Stimulated activated CD4-positive, alpha-beta T cell treated with anti-CD3 and anti-CD28 coated beads, Interleukin-15, amount 100 ng/mL, for 1 hour (primary cell): ENCODE results near the gene ZNF462.
"Not testable (repeated sequence)": the region's sequence is repeated elsewhere in the genome, so short reads cannot be mapped to it uniquely, and the experiment has no call there.

ENCODE experiments used
- DNase-seq, 2 donors: peaks; one replicate each; pipeline ENCODE4 v3.0.0-alpha.2; 2020; ENCODE audit warnings: low read depth in 1 of 2, low spot score in 1 of 2

Gene ZNF462

DNA sequence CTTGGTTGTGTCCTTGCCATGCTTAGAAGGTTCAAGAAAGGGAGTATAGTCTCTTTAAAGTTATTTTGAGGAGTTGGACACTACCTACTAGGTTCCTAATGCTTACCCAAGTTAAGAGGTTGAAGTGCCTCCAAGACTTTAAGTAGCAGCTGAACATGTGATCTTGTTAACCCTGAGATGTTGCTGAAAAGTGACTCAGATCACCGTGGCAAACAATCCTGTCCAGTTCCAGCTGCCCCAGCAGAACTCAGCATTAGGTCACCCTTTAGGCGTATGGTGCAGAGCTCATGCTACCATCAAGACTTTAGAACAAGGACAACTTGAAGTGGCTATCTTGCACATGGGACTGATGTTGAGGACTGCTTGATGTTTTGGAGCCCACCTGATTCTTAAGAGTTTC lies 22.5 kb downstream of the ZNF462 start:
- DNase-seq = no peak

DNA sequence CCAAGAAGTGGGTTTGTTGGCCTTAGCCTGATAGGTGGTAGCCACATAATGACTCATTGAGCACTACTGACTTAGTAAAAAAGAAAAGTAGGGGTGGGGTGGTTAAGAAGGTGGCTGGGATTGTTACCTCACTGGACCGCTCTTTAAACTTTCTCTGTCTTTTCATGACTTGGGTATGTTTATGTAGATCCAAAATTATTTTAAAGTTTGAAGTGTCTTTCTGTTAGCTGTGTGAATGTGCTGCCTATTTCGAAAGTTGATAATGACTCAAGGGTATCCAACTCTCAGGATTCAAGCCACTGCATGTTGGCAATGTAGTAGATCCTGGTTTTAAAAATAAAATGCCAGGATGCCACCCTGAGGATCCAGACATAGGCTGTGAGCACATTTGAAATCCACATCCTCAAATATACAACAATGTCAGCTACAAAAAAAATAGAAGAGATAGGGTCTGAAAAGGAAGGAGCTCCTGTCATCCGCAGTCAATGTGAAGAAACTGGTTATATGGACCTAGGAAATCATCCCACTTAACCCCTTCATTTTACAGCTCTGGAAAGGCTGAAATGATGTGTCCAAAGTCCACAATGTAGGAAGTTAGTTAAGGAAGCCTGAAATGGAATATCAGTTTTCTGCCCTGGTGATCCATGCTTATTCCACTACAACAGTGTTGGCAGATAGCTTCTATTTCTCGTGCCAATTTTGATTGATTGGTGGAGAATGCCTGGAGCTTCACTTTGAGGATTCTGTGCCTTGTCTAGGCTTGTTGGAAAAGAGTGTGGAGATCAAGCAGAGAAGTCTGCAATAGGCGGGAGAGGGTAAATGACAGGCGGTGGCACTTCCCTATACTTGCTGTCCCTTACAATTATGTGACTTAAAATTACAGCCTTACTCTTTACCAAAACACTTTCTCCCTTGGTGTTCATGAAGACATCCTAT lies 23.4 kb downstream of the ZNF462 start:
- no peak for DNase-seq

DNA sequence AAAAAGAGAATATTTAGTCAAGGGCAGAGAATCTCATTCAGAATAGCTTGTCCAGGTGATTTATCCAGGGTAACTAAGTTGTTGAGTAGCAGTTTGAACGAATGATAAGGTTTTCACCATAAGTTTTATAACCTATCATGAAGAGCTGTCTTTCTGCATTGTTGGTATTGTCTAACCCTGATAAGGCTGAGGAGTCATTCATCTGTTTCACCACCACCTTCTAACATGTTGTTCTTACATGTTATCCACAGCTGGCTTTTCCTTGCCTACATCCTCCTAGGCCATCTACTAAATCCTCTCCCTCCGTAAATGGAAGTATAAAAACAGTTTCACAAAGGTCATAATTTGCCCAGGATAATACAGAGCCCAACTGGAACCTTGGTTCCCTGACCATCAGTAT lies 24.1 kb downstream of the ZNF462 start:
- no peak for DNase-seq

DNA sequence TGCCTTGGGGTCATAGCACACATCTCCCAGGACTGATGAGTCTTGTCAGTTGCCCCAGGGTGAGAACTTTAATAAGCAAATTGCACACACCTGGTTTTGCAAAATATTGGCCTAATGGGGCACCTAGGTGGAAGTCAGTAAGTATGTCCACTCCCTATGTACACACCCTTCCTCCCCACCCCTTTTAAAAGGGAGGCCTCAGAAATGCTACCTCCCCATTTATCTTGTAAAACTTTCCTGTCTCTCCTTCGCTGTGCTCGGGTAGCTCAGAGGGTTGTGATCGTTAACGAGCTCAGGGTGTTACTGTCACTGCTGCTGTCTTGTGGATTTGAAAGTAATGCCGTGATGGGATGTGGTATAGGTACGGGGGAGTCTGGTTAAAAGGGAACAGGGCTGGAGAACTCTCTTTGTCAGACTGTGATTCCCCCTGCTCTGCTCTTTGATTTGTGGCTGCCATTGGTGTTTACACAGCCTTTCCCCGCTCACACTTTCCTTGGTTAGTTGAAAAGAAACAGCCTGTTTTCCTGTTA lies 26.2 kb downstream of the ZNF462 start:
- DNase-seq = no peak

DNA sequence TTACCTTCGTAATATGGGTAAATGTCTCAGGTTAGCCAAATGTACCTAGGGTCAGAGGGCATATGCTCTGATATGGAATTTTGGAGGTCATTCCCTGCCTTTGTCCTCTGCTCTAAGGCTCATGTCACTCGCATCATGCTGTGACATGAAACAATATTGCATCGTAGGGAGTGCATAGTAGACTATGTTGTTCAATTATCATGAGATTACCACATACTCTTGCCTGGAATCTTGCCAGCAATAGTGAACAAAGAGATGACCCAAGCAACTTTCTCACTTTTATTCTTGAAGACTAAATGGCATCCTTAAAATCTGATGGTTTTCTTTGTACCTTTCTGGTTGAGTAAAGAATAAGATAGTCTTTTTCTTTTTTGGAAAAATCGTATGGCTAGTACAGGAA lies 27.6 kb downstream of the ZNF462 start:
- no peak for DNase-seq

DNA sequence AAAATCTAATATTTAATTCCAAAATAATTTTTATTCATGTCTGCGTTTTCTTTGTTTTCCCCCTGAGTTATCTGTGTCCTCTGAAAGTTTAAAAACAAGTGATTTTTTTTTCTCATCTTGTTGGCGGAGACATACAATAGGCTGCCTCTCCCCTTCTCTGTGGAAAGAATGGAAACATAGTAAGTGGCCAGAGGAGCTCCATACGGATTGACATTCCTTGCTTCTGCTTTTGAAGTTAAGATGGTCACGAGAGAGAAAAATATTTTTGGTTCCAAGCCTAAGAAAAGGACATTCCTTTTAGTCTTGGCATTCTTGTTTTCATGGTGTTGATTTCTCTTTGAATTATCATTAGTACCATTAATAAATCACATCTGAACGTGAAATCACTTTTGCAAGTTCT lies 28.3 kb downstream of the ZNF462 start:
- no peak for DNase-seq

DNA sequence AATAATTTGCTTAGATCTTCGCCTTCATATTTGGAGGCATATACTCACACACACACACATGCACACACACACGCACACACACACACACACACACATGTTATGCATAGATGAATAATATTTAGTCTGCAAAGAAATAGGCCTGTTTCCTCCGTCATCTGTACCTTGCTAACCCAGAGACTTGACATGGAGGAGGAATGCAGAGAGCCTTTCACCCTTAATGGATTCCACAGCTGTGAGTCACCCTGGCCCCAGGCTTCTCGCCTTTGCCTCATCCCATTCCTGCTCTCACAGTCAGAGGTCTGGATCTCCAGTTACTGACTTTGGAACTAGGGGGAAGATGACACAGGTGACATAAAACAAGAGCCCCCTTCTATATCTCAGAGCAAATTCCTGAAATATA lies 29.7 kb downstream of the ZNF462 start:
- DNase-seq = no peak

DNA sequence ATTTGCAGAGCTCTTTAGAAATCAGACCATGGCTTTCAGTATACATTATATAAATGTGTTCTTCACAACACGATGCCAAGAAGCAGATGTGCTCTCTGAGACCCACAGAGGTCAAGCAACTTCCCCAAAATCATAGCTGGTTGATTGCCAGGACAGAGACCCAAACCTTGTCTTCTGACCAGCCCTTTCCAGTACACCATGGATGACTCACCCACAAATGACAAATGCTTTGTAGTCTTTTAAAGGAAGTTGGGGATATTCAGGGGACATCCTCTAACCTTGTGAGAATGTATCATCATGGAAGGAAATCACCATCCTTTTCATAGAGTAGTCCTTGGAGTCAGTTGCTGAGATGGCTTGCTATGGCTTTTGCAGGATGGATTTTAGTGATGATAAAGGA lies 30.1 kb downstream of the ZNF462 start:
- no peak for DNase-seq

DNA sequence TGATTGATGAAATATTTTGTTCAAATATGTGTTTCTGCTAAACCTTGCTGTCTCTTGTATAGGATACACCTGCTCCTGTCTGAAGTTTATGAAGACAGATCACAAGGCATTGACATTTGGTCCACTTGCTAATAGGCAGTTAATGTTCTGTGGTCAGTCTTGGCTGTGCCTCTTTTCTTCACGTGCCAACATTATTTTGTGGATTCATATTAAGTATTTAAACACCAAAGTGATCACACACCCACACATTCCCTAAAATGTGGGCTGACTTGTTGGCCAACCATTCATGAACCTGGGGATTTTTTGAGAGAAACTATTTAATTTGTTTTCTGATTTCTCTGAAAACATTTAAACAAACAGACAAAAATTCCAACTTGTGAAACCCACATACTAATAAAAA lies 33.7 kb downstream of the ZNF462 start:
- no peak for DNase-seq

DNA sequence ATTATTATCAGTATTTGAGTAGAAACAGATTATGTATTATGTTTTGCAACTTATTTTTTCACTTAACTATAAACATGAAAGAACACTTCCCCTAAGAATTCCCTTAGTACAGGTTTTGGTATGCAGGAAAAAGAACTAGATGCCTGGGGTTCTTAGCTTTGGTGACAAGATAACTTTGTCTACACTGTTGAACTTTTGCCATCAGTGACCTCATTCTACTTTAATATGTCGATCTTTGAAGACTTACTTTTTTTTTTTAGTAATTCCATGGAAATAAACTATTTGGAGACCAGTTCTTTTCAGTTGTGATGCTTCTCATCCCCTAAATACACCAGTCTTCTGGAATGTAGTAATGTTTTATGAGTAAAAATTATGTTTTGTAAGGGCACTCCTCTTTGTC lies 34.3 kb downstream of the ZNF462 start:
- DNase-seq = no peak

DNA sequence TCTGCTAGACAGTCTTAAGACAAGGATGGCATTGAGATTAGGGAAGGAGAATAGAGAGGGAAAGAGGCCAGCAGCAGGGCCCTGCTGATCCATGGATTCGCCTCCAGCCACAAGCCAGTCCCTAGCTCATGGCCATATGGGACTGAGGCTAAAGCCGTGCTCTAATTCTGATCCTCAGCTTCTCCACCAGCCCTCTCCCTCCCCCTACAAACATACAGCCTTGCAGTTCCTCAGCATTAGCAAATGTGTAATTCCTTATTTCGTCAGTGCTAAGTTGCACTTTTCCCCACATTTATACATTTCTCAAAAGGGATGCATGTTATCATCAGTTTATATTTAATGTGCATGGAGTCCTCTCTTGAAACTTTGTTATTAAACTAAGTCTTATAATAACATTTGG lies 34.8 kb downstream of the ZNF462 start:
- no peak for DNase-seq

DNA sequence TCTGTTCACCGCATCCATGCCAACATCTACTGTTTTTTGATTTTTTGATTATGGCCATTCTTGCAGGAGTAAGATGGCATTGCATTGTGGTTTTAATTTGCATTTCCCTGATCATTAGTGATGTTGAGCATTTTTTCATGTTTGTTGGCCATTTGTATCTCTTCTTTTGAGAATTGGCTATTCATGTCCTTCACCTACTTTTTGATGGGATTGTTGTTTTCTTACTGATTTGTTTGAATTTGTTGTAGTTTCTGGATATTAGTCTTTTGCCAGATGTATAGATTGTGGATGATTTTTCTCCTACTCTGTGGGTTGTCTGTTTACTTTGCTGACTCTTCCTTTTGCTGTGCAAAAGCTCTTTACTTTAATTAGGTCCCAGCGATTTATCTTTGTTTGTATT lies 37.6 kb downstream of the ZNF462 start:
- not testable (repeated sequence) for DNase-seq

DNA sequence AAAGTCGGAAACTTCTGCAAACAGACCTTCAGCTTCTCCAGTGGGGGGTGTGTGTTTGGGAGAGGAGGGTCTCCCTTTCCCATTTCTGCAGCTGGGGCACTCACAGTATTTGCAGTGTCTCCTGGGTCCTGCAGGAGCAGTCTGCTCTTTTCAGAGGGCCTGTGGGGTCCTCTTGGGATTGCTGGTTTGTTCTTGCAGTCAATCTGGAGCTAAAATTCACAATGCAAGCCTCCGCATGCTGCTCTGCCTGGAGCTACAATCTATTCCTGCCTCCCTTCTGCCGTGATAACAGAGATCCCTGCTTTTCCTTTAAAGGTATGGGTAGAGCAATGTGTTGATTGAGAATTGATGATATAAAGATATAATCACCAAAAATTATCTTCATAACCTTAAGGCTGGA lies 43.2 kb downstream of the ZNF462 start:
- DNase-seq = no peak

DNA sequence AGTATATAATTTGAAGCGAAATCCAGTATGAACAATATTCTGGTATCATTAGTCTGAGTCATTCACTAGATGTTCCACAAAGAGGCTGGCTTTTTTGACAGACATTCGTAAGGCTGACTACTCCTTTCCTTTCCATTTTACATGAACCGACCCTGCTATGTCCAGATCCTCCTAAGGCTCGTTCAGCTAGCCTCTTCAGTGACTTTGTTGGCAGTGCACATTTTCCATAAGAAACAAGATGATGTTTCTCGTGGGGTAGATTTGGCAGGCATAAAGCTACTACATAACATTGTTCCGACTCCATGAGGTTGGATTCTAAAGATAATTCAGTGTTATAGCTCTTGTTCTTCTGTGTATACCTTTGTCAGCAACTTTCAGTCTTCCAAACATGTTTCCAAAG lies 49.0 kb downstream of the ZNF462 start:
- DNase-seq = no peak

DNA sequence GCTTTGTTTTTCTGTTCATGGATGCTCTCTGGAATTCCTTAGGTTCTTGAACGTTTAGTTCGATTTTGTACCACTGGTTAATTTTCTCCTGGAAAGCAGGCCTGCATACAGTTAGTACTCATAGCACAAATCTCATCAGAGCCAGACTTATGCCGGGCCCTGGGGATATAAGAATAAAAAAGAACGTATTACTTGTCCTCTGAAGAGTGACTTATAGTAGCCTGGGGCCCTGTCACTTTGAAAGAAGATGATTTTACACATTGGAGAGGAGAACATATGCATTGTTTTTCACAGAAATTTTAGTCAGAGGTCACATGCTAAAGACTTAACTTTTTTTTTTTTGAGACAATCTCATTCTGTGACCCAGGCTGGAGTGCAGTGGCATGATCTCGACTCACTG lies 50.3 kb downstream of the ZNF462 start:
- DNase-seq = no peak

DNA sequence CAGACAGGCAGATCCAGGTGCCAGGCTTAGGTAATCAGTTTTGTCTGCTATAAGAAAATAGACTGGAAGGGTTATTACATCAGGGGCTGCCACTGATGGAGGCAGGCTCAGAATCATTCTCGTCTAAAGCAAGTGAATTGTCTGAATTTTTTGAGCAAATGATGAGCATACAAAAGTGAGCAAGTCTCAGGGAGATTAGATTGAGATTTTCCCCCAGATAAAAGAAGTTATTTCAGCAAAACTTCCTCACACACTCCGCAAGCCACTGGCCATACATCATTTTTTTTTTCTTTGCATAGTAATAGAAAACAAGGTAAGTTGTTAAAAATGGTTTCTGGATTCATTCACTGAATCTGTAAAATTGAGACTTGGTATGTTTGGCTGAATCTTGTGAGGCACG lies 52.9 kb downstream of the ZNF462 start:
- no peak for DNase-seq

DNA sequence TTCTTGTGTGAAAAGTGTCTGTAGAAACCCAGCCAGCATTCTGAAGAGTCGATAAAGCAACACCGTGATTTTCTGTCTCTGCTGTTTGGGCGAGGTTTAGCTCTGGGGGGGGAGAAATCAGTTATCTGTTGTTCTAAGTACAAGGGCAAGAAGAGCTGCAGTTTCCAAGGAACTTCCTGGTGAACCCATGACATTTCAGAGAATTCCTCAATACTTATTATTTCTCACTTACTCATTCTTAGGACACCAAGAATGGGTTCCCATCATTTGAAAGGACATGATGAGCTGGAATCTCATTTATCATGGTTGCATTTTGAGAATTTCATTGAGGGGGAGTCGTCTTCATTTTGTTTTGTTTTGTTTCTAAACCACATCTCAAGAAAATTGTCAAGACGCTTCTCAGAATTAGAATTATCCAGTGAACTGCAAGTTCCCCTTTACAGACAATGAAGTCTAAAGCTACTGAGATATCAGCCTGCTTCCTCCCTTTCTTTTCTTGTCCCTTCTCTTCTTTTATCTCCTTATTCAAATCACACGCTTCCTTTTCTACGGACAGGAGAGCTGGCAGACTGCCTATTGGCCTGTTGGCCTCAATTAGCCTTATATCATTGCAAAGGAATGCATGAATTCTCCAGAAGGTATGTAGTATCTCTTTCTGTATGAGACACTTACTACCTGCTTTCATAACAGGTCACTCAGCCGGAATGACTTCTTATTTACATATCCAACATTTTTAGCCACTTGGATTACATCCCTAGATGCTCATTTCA lies 53.7 kb downstream of the ZNF462 start:
- DNase-seq = no peak

DNA sequence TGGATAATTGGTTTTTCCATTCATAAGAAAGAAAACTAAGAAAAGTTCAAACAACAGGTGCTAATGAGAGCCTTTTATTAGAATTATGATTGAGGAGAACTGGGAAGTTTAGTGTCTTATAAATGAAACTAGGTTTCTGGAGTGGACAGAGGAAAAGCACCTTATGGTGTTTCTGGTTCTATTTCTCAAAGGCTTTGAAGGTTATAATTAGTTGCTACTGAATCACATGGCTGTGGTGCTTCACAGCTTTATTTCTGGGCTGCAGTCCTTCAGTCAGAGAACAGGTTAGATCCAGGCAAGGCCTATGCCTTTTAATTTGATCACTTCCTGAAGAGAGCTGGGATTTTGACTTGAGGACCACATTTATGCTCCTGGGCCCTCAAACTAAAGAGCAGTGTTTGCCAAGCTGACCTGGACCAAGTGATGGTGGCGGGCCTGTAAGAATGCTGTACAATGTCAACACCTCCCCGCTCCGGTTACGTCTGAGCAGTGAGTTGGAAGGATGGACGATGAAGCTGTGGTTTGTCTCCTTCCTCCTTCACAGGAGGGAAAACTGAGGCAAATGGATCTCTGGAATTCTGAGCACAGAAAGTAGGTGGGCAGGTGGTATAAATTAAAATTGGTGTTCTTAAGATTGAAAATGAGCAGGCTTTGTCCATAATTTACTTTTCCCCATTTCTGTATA lies 56.0 kb downstream of the ZNF462 start:
- DNase-seq = no peak

DNA sequence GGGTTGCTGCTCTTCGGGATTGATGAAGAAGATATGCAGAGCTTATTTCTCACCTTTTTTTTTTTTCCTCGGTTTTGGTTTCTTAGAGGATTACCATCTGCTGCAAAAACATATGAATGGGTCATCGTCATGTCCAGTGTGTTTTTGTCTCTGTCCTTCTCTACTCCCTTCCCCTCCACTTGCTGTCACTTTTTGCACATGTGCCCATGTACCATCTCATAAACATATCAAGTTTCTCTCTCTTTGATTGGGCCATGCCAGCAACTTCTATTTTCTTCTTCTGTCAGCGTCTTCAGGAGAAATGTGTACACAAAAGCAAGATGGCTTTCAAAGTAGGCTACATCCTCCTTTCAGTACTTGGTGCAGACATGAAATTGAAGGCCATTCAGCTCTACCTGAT lies 57.1 kb downstream of the ZNF462 start:
- DNase-seq = no peak

DNA sequence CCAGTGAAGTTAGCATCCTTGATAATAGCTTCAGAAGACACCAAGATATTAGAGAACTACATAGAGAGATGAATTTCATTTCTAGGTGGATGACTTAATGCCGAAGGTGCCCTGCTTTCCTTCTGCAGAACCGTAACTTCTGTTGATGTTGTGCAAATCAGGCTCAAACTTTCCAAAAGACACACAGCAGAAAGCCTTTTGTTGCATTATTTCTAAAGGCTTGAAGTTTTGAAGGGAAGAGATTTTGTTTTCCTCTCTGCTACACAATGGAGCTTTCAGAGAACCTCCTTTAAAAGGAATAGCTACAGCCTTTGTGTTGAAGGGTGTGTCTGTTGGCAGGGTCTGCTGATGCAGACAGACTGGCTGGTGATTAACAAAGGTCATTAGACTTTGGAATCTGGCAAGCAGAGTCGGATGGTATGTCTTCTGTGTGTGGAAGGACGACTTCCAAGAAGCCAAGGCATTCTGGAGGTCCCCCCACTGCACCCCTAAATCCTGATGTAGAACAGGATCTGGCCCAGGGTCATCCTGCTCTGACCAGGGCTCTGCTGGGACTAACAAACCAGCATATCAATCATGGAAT lies 57.8 kb downstream of the ZNF462 start:
- DNase-seq = no peak

DNA sequence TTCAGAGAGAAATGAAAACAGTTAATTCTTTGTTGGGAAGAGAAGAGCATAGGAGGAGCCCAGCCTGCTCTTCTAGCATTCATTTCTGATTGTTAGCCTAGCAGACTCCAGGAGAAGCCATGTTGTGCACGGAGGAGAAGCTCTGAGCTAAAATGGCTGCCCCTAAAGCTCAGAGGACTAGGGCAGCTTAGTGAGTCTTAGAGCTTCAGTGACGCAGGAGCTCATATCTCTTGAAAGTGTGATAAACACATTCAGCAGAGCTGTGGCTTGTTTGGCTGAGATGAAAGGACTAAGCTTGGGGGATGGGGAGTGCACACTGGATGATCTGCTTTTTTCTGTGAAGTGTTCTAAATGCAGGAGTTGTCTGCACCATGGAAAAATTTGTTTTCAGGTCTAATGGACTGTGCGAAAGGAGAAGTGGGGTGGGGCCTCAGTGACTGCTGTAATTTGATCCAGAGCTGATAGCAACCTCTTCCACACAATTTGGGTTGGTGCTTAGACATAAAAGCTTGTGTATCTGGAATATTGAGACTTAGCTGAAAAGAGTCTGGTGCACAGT lies 58.5 kb downstream of the ZNF462 start:
- no peak for DNase-seq
